ENCODE measurements around the gene BMP7. TPM values are rescaled to one million over a fixed set of nuclear protein-coding genes. Genes with fewer than 3 reads are reported as not detected.
A peak's percentile ranks its signal among the peaks of the same experiment; 100 is the strongest.

Gene BMP7
- total and polyA plus RNA-seq, 2 of the 13 experiments (the other 11 are each of a cell fraction or from before 2014, with no cell fraction given), result not detected

GRCh38 chr20:57130160-57130772, 136.2 kb downstream of the BMP7 start (continued):
- TF ChIP-seq CTCF (CRISPR knock-in tag; IDR thresholded peaks at IDR 0.05) (no peak), ZNF367 (CRISPR knock-in tag; IDR thresholded peaks at IDR 0.05; ENCODE audit: borderline replicate concordance) (no peak), REL (CRISPR knock-in tag; conservative IDR thresholded peaks at IDR 0.05) (no peak), ZNF251 (CRISPR knock-in tag; IDR thresholded peaks at IDR 0.05) (no peak), CHD4 (IDR thresholded peaks at IDR 0.05; ENCODE audit: borderline replicate concordance, low read length) (no peak), GMEB1 (CRISPR knock-in tag; IDR thresholded peaks at IDR 0.05; ENCODE audit: borderline replicate concordance) (peak; percentile 69; the same call in 1 of the 2 replicates), FIP1L1 (IDR thresholded peaks at IDR 0.05; ENCODE audit: borderline replicate concordance, insufficient read depth, low read depth, low read length) (no peak), TCF7L2 (IDR thresholded peaks at IDR 0.05; ENCODE audit: low read depth, low read length) (no peak), KAT2B (IDR thresholded peaks at IDR 0.05; ENCODE audit: borderline replicate concordance, low read depth, low read length) (no peak), ZNF143 (CRISPR knock-in tag; IDR thresholded peaks at IDR 0.05) (no peak), ZFY (CRISPR knock-in tag; IDR thresholded peaks at IDR 0.05) (0 out of 2 replicates have a peak, but pooled peaks have one; percentile 48), ZNF547 (CRISPR knock-in tag; IDR thresholded peaks at IDR 0.05) (0 out of 2 replicates have a peak, but pooled peaks have one; percentile 74), SCMH1 (CRISPR knock-in tag; IDR thresholded peaks at IDR 0.05; ENCODE audit: borderline replicate concordance) (no peak), TFDP2 (CRISPR knock-in tag; IDR thresholded peaks at IDR 0.05) (peak; percentile 51), NAIF1 (CRISPR knock-in tag; IDR thresholded peaks at IDR 0.05; ENCODE audit: borderline replicate concordance) (no peak), AHDC1 (CRISPR knock-in tag; IDR thresholded peaks at IDR 0.05; ENCODE audit: borderline replicate concordance) (peak; percentile 91), HHEX (CRISPR knock-in tag; IDR thresholded peaks at IDR 0.05) (peak; percentile 65; the same call in 1 of the 2 replicates), ATAD3A (CRISPR knock-in tag; IDR thresholded peaks at IDR 0.05) (no peak), ZNF468 (CRISPR knock-in tag; IDR thresholded peaks at IDR 0.05) (no peak), RFXANK (CRISPR knock-in tag; IDR thresholded peaks at IDR 0.05) (no peak)
